Dendritic cell treated with granulocyte-macrophage colony-stimulating factor and Interleukin-4, amounts not matched to agents 40 ng/mL and 50 ng/mL, for 4 days (primary cell): ENCODE measurements around the gene TBL1X.

Experiments
- H3K27ac Mint-ChIP-seq: one replicate; pipeline ENCODE4 v1.8.0; 2022; ENCODE audit warnings: mild to moderate bottlenecking, mixed read lengths
- H3K27me3 Mint-ChIP-seq: one replicate; pipeline ENCODE4 v1.8.0; 2022; ENCODE audit warnings: mild to moderate bottlenecking, mixed read lengths
- H3K36me3 Mint-ChIP-seq: one replicate; pipeline ENCODE4 v1.8.0; 2022; ENCODE audit warnings: low read depth, mixed read lengths
- H3K4me1 Mint-ChIP-seq: one replicate; pipeline ENCODE4 v1.8.0; 2022; ENCODE audit warnings: low read depth, mixed read lengths
- H3K4me3 Mint-ChIP-seq: one replicate; pipeline ENCODE4 v1.8.0; 2022; ENCODE audit warnings: mild to moderate bottlenecking, moderate library complexity, mixed read lengths
- H3K9me3 Mint-ChIP-seq: one replicate; pipeline ENCODE4 v1.8.0; 2022; ENCODE audit warnings: mixed read lengths
- intact Hi-C: fragments of 100-400 bp; cut with micrococcal nuclease; formaldehyde crosslinking; loops from one replicate; pipeline ENCODE4 v1.15.0; 2022

TBL1X gene

DNA sequence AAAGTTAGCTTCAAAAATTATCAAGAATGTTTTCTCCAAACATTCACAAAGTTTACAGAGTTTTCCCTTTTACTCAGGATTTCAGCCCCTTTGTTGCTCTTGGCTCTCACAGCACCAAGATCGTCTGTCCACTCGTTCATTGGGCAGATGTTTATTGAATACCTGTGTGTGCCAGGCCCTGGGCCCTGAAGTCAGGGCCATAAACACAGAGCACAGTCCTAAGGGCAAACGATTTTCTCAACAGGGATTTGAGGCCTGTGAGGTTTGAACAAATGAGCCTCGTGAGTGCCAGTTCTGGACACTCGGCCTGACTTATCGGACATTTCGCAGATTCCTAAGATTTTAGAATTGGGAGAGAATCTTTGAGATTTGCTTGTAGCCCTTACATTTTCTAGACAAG, 142.1 kb downstream of the TBL1X start:
- no peak overlapping the region for H3K27ac Mint-ChIP-seq
- intact Hi-C loops = no loop called here
- no peaks in the 10 kb centered on the region for H3K9me3 Mint-ChIP-seq
- peaks cover 7% of the 10 kb centered on the region for H3K36me3 Mint-ChIP-seq
- H3K27me3 Mint-ChIP-seq = no peaks in the 10 kb centered on the region
- H3K4me3 Mint-ChIP-seq = no peak overlapping the region
- H3K4me1 Mint-ChIP-seq = peaks cover 5% of the 10 kb centered on the region

DNA sequence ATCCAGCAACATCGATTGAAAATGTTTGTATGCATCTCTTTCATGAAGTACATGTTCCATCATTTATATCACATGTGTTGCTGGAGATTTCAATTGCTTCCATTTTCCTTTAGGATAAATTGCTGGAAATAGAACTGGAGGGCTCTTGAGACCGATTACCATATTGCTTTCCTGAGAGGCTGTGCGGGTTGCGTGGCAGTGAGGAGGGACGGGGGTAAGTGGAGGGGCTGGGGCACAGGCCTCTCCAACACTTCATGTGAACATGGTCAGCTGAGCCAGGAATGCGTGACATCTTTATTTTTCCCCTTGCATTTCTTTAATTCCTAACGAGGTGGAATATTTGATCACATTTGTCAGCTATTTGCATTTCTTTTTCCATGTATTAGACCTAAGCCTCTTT, 144.6 kb downstream of the TBL1X start:
- no peaks in the 10 kb centered on the region for H3K4me1 Mint-ChIP-seq
- no peak overlapping the region for H3K4me3 Mint-ChIP-seq
- intact Hi-C loops = no loop called here
- H3K9me3 Mint-ChIP-seq = no peaks in the 10 kb centered on the region
- H3K27me3 Mint-ChIP-seq = no peaks in the 10 kb centered on the region
- H3K27ac Mint-ChIP-seq = no peak overlapping the region
- peaks cover 2% of the 10 kb centered on the region for H3K36me3 Mint-ChIP-seq

DNA sequence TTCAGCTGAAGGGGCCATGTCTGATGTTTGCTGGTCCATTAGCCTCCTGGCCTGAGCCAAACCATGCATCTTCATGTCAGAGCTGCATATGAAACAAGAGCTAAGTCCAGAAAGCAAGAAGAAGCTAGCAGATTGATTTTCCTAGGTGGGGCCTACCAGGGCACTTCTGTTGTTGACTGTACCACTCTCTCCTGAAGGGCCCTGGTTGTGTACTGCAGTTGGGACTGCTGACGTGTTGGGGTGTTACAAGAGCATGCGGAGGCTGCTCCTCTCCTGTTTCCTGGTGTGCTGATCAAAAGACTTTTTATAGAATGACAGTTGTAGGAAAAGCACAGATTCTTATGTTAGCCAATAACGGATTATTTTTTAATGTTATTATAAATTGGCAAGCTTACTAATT, 145.1 kb downstream of the TBL1X start:
- no peak overlapping the region for H3K4me3 Mint-ChIP-seq
- intact Hi-C loops = no loop called here

DNA sequence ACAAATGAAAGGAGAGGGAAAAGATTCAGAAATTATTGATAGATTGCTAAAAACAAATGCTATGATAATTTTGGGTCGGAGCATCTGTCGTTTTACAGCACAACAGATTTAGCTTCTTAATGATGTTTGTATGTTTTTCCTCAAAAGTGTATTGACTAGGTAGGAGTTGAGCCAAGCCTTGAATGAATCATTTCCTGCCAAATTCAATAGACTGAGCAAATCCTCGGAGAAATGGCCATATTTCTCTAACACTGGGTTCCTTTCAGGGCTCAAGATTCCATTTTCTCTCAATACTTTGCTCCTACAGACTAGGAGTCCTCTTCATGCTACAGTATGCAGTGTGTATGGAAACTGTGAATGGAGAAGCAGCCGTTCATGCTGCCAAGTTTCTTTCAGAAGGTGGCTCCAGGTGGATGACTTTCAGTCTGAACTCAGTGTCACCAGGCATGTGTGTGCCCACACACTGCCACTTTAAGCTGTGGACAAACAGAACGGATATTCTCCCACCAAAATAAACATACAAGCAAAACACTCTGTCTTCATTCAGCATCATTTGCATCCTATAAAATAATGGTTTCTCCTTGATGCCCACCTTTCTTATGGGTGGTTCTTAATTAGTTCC, 146.0 kb downstream of the TBL1X start:
- Mint-ChIP-seq H3K36me3 (no peaks in the 10 kb centered on the region), H3K4me3 (no peak overlapping the region), H3K27ac (no peak overlapping the region), H3K27me3 (no peaks in the 10 kb centered on the region), H3K4me1 (no peaks in the 10 kb centered on the region), H3K9me3 (no peaks in the 10 kb centered on the region)
- intact Hi-C loops = no loop called here

More for the DNA sequence above, 145.1 kb downstream of the TBL1X start:
- Mint-ChIP-seq H3K9me3 (no peaks in the 10 kb centered on the region), H3K36me3 (no peaks in the 10 kb centered on the region), H3K4me1 (no peaks in the 10 kb centered on the region), H3K27me3 (no peaks in the 10 kb centered on the region), H3K27ac (no peak overlapping the region)

- H3K4me1 Mint-ChIP-seq = no peaks in the 10 kb centered on the region
- no peak overlapping the region for H3K4me3 Mint-ChIP-seq
- no peaks in the 10 kb centered on the region for H3K9me3 Mint-ChIP-seq
- no peaks in the 10 kb centered on the region for H3K36me3 Mint-ChIP-seq
- intact Hi-C loops = no loop called here
- H3K27me3 Mint-ChIP-seq = no peaks in the 10 kb centered on the region
- H3K27ac Mint-ChIP-seq = no peak overlapping the region
Observed at GRCh38 chrX:9611436-9612145, 146.7 kb downstream of the TBL1X start.

DNA sequence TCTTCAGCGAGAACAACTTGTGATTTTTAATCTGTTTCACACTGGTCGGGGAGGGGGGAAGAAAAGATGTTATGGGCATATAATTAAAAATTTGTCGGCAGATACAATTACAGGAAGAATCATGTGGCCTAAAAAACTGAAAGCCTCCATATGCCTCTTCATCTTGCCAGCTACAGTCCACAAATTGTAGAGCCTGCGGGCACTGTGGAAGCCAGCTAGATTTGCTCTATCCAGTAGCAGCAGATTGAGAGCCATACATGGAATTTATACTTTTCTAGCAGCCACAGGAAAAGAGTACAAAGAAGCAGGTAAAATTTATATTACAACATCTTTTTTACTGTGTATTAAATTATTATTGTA, 147.3 kb downstream of the TBL1X start:
- no peaks in the 10 kb centered on the region for H3K4me1 Mint-ChIP-seq
- H3K27ac Mint-ChIP-seq = no peak overlapping the region
- no peak overlapping the region for H3K4me3 Mint-ChIP-seq
- no peaks in the 10 kb centered on the region for H3K36me3 Mint-ChIP-seq
- intact Hi-C loops = no loop called here
- H3K9me3 Mint-ChIP-seq = no peaks in the 10 kb centered on the region
- no peaks in the 10 kb centered on the region for H3K27me3 Mint-ChIP-seq

DNA sequence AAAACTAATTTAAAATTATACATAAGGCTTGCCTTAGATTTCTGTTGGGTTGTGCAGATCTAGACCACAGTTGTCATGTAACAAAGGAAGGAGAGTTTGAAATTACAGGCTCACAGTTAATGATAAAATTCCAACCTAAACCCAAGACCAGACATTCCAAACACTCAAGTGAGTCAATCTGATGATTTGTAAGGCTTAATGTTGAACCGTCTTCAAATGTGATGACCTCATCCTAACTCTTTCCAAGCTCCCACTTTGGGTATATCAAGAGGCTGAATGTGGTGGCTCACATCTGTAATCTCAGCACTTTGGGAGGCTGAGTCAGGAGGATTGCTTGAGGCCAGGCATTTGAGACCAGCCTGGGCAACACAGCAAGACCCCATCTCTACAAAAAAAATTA, 149.2 kb downstream of the TBL1X start:
- Mint-ChIP-seq H3K4me3 (no peak overlapping the region), H3K36me3 (peaks cover 8% of the 10 kb centered on the region), H3K9me3 (no peaks in the 10 kb centered on the region), H3K4me1 (no peaks in the 10 kb centered on the region), H3K27me3 (no peaks in the 10 kb centered on the region), H3K27ac (no peak overlapping the region)
- intact Hi-C loops = no loop called here

DNA sequence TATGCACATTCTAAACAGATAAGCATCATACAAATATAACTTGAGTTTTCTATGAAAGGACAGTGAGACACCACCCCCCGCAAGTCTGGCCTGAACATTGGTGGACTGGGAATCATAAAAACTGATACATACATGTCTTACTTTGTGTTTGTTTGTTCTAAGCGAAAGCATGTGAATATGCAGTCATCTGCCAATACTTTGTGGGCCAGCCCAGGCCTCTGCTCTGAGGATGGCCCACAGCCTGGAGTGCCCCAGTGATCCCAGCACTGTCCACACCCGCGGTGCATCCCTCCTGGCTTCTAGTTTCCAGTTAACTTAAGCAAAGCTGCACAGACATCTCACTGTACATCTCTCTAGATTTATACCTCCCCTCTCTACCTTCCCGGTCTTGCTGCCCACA, 154.3 kb downstream of the TBL1X start:
- no peaks in the 10 kb centered on the region for H3K27me3 Mint-ChIP-seq
- H3K4me1 Mint-ChIP-seq = peaks cover 5% of the 10 kb centered on the region
- no peak overlapping the region for H3K4me3 Mint-ChIP-seq
- no peaks in the 10 kb centered on the region for H3K9me3 Mint-ChIP-seq
- H3K36me3 Mint-ChIP-seq = peaks cover 26% of the 10 kb centered on the region
- no peak overlapping the region for H3K27ac Mint-ChIP-seq
- intact Hi-C loops = no loop called here

GRCh38 chrX:9619581-9619980, 154.7 kb downstream of the TBL1X start:
- Mint-ChIP-seq H3K36me3 (peaks cover 26% of the 10 kb centered on the region), H3K9me3 (no peaks in the 10 kb centered on the region), H3K27ac (no peak overlapping the region), H3K4me3 (no peak overlapping the region), H3K27me3 (no peaks in the 10 kb centered on the region), H3K4me1 (peaks cover 5% of the 10 kb centered on the region)
- intact Hi-C loops = no loop called here

GRCh38 chrX:9622128-9622527, 157.3 kb downstream of the TBL1X start:
- Mint-ChIP-seq H3K27me3 (no peaks in the 10 kb centered on the region), H3K36me3 (peaks cover 26% of the 10 kb centered on the region), H3K4me1 (peaks cover 5% of the 10 kb centered on the region), H3K4me3 (no peak overlapping the region), H3K9me3 (no peaks in the 10 kb centered on the region), H3K27ac (no peak overlapping the region)
- intact Hi-C loops = no loop called here

- intact Hi-C loops = no loop called here
- H3K9me3 Mint-ChIP-seq = no peaks in the 10 kb centered on the region
- peaks cover 11% of the 10 kb centered on the region for H3K36me3 Mint-ChIP-seq
- no peak overlapping the region for H3K4me3 Mint-ChIP-seq
- H3K4me1 Mint-ChIP-seq = peaks cover 5% of the 10 kb centered on the region
- no peaks in the 10 kb centered on the region for H3K27me3 Mint-ChIP-seq
- no peak overlapping the region for H3K27ac Mint-ChIP-seq
Observed at GRCh38 chrX:9626379-9626778, 161.5 kb downstream of the TBL1X start.

GRCh38 chrX:9627922-9628321, 163.1 kb downstream of the TBL1X start:
- Mint-ChIP-seq H3K36me3 (peaks cover 5% of the 10 kb centered on the region), H3K4me1 (no peaks in the 10 kb centered on the region), H3K4me3 (no peak overlapping the region), H3K27me3 (no peaks in the 10 kb centered on the region), H3K27ac (no peak overlapping the region), H3K9me3 (no peaks in the 10 kb centered on the region)
- intact Hi-C loops = no loop called here

GRCh38 chrX:9628779-9629493, 164.1 kb downstream of the TBL1X start:
- Mint-ChIP-seq H3K4me1 (no peaks in the 10 kb centered on the region), H3K4me3 (no peak overlapping the region), H3K27ac (no peak overlapping the region), H3K9me3 (no peaks in the 10 kb centered on the region), H3K36me3 (peaks cover 5% of the 10 kb centered on the region), H3K27me3 (no peaks in the 10 kb centered on the region)
- intact Hi-C loops = no loop called here

DNA sequence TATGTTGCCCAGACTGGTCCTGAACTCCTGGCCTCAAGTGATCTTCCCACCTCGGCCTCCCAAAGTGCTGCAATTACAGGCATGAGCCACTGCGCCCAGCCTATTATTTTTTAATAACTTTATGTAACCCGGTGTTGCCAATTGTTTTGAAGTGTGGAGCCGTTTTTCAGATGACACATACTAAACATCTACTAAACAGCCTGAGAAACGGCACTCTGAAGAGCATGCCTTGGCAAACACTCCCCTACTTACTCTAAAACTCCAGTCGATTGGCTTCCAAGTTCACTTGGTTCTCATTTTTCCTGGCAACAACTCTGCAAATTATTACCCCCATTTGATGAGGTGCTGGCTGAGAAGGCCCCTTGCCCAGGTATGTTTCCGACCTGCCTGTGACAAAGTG, 169.7 kb downstream of the TBL1X start:
- intact Hi-C loops = no loop called here
- Mint-ChIP-seq H3K36me3 (peaks cover 5% of the 10 kb centered on the region), H3K4me1 (no peaks in the 10 kb centered on the region), H3K9me3 (no peaks in the 10 kb centered on the region), H3K27ac (no peak overlapping the region), H3K4me3 (no peak overlapping the region), H3K27me3 (no peaks in the 10 kb centered on the region)
